Body of pancreas (tissue), 4 donors: ENCODE data around the gene SLC39A8.

Experiments used
- POLR2A ChIP-seq, 3 donors: fragments of 450-650 bp; IDR thresholded peaks; one replicate each; pipeline ENCODE4 v1.6.1; 2016; ENCODE audit warnings: antibody characterized with exemption in 3 of 3, mild to moderate bottlenecking in 2 of 3
- TF ChIP-seq, protein P1 (sequence below), 7 experiments: fragments of 450-650 bp in 4 of 7; fragments of 200-600 bp in 3 of 7; sonication (generic) in 3 of 7; IDR thresholded peaks; one replicate each; pipeline ENCODE4 v1.5.1; 2016 to 2019; ENCODE audit warnings: antibody characterized with exemption in 7 of 7

DNA sequence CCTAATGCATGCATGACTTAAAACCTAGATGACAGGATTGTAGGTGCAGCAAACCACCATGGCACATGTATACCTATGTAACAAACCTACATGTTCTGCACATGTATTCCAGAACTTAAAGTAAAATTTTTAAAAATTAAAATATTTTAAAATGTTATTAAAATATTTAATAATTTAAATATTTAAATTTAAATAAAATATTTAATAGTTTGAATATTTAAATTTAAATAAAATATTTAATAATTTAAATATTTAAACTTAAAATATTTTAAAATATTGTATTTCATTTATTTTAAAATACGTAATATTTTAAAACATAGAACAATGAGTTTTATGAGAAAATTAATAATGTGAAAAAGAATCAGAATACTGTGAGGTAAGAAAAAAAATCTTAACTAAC, 117.9 kb downstream of the SLC39A8 start:
- no peak for TF ChIP-seq POLR2A (IDR thresholded peaks at IDR 0.05)
- TF ChIP-seq, protein P1, sequence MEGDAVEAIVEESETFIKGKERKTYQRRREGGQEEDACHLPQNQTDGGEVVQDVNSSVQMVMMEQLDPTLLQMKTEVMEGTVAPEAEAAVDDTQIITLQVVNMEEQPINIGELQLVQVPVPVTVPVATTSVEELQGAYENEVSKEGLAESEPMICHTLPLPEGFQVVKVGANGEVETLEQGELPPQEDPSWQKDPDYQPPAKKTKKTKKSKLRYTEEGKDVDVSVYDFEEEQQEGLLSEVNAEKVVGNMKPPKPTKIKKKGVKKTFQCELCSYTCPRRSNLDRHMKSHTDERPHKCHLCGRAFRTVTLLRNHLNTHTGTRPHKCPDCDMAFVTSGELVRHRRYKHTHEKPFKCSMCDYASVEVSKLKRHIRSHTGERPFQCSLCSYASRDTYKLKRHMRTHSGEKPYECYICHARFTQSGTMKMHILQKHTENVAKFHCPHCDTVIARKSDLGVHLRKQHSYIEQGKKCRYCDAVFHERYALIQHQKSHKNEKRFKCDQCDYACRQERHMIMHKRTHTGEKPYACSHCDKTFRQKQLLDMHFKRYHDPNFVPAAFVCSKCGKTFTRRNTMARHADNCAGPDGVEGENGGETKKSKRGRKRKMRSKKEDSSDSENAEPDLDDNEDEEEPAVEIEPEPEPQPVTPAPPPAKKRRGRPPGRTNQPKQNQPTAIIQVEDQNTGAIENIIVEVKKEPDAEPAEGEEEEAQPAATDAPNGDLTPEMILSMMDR (IDR thresholded peaks at IDR 0.05) = no peak
